Ascending aorta (tissue), 2 donors: ENCODE results near the gene TSPOAP1. TPM values are rescaled to one million over a fixed set of nuclear protein-coding genes. Genes with fewer than 3 reads are reported as not detected.

Experiments
- DNase-seq, 2 donors: peaks; one replicate each; pipeline ENCODE4 v3.0.0-alpha.2; 2019; ENCODE audit warnings: low spot score in 2 of 2
- H3K27ac ChIP-seq, 2 donors: fragments of 200-600 bp; sonication (generic); one replicate each; pipeline ENCODE4 v1.5.1; 2016 to 2017; ENCODE audit warnings: mild to moderate bottlenecking in 1 of 2
- H3K27me3 ChIP-seq: fragments of 200-600 bp; sonication (generic); one replicate; pipeline ENCODE4 v1.5.1; 2017
- H3K36me3 ChIP-seq, 2 donors: fragments of 200-600 bp; sonication (generic); one replicate each; pipeline ENCODE4 v1.5.1; 2016
- H3K4me1 ChIP-seq, 2 donors: fragments of 200-600 bp; sonication (generic); one replicate each; pipeline ENCODE4 v1.5.1; 2016 to 2017; ENCODE audit warnings: mild to moderate bottlenecking in 1 of 2
- H3K4me3 ChIP-seq, 2 donors: fragments of 200-600 bp; sonication (generic); one replicate each; pipeline ENCODE4 v1.5.1; 2016 to 2017; ENCODE audit warnings: mild to moderate bottlenecking in 1 of 2
- H3K9me3 ChIP-seq, 2 donors: fragments of 200-600 bp; sonication (generic); one replicate each; pipeline ENCODE4 v1.5.1; 2016
- intact Hi-C: fragments of 100-400 bp; cut with DNase I; formaldehyde crosslinking; loops from one replicate; pipeline ENCODE4 v1.15.1; 2023
- total RNA-seq: library from RNA; depleted of rRNA; stranded (reverse); fragments of >200 nt; gene quantifications from one replicate; pipeline ENCODE4 v1.1.0, GENCODE V29; 2016
- TF ChIP-seq, protein P1 (sequence below), 3 experiments: fragments of 200-600 bp in 2 of 3; fragments of 450-650 bp in 1 of 3; sonication (generic) in 2 of 3; IDR thresholded peaks; one replicate each; pipeline ENCODE4 v1.5.1; 2016 to 2019; ENCODE audit warnings: antibody characterized with exemption in 3 of 3, mild to moderate bottlenecking in 1 of 3, moderate library complexity in 1 of 3

Gene TSPOAP1
- total RNA-seq, 1 donor from 2014 or later = 22.4 TPM

DNA sequence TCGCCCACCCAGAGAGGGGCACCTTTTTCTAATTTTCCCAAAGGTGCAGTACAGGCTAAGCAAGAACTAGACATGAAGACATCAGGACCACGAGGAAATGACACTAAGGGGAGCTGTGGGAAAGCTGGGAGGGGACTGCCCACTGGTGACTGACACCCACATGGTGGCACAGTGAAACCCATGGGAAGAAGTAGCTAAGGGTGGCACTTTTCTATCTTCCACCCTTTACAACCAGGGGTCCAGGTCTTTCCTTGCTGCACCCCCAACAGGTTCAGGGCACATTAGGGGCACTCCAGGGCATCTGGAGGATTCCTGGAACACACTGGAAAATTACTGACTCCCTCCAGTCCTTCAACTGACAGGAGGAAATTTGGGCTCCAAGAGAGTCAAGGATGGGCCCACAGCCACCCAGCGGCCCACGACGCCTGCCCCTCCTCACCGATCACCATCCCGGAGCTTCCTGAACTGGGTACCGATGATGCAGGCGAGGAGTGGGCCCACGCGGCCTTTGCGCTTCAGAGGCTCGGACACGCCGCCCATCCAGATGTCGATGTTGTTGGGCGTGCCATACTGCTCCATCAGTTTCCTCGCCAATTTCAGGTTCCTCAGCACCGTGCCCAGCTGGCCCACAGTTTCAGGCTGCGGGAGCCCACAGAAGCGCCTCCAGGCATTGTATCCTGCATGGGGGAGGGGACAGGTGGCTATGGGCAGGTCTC, 57.2 kb downstream of the TSPOAP1 start:
- no peak overlapping the region for H3K4me3 ChIP-seq
- H3K27me3 ChIP-seq = no peaks in the 10 kb centered on the region
- no peaks in the 10 kb centered on the region for H3K4me1 ChIP-seq
- no peaks in the 10 kb centered on the region for H3K36me3 ChIP-seq
- H3K9me3 ChIP-seq = no peaks in the 10 kb centered on the region
- TF ChIP-seq, protein P1, sequence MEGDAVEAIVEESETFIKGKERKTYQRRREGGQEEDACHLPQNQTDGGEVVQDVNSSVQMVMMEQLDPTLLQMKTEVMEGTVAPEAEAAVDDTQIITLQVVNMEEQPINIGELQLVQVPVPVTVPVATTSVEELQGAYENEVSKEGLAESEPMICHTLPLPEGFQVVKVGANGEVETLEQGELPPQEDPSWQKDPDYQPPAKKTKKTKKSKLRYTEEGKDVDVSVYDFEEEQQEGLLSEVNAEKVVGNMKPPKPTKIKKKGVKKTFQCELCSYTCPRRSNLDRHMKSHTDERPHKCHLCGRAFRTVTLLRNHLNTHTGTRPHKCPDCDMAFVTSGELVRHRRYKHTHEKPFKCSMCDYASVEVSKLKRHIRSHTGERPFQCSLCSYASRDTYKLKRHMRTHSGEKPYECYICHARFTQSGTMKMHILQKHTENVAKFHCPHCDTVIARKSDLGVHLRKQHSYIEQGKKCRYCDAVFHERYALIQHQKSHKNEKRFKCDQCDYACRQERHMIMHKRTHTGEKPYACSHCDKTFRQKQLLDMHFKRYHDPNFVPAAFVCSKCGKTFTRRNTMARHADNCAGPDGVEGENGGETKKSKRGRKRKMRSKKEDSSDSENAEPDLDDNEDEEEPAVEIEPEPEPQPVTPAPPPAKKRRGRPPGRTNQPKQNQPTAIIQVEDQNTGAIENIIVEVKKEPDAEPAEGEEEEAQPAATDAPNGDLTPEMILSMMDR (IDR thresholded peaks at IDR 0.05) = no peak
- no peak for DNase-seq
- no peak overlapping the region for H3K27ac ChIP-seq
- intact Hi-C loops = no loop called here

GRCh38 chr17:58270476-58271215, 57.9 kb downstream of the TSPOAP1 start:
- no peaks in the 10 kb centered on the region for H3K36me3 ChIP-seq
- no peaks in the 10 kb centered on the region for H3K4me1 ChIP-seq
- H3K27ac ChIP-seq = no peak overlapping the region
- DNase-seq = no peak
- intact Hi-C loops = no loop called here
- TF ChIP-seq, protein P1 (IDR thresholded peaks at IDR 0.05) = no peak
- no peaks in the 10 kb centered on the region for H3K27me3 ChIP-seq
- no peak overlapping the region for H3K4me3 ChIP-seq
- H3K9me3 ChIP-seq = no peaks in the 10 kb centered on the region

DNA sequence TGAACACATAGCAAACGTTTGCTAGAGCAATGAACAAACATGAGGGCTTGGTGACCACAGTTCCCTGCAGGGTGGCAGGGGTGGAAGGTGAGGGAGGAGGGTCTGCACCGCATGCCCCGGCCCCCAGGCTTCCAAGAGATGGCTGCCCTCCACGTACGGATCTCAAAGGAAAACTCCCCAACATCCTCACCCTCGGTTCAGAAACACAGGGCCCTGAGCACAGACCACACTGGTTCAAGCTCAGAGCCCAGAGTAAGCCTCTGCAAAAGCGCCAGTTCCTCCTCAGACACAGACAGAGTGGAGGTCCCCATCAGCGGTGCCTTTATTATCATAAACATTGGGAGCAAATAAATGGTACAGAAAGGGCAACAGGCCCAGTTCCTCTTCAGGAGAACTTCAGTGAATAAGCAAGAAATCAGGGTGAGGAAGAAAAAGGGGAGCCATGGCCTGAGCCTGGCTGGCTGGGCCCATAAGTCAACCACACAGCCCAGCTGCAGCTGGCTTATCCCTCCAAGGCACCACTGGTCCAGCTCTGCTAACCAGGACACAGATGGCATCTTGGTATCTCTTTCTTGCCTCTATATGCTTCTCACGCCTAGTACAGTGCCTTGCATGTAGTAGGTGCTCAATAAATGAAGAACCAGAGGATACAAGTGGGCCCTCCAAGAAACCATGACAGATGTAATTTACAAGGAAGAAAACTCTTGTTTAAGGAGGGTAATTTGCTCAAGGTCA, 58.9 kb downstream of the TSPOAP1 start:
- DNase-seq = no peak
- Histone ChIP-seq H3K27ac (no peak overlapping the region), H3K36me3 (no peaks in the 10 kb centered on the region), H3K4me1 (no peaks in the 10 kb centered on the region), H3K9me3 (no peaks in the 10 kb centered on the region), H3K4me3 (no peak overlapping the region), H3K27me3 (no peaks in the 10 kb centered on the region)
- TF ChIP-seq, protein P1 (IDR thresholded peaks at IDR 0.05) = no peak
- intact Hi-C loops = no loop called here

DNA sequence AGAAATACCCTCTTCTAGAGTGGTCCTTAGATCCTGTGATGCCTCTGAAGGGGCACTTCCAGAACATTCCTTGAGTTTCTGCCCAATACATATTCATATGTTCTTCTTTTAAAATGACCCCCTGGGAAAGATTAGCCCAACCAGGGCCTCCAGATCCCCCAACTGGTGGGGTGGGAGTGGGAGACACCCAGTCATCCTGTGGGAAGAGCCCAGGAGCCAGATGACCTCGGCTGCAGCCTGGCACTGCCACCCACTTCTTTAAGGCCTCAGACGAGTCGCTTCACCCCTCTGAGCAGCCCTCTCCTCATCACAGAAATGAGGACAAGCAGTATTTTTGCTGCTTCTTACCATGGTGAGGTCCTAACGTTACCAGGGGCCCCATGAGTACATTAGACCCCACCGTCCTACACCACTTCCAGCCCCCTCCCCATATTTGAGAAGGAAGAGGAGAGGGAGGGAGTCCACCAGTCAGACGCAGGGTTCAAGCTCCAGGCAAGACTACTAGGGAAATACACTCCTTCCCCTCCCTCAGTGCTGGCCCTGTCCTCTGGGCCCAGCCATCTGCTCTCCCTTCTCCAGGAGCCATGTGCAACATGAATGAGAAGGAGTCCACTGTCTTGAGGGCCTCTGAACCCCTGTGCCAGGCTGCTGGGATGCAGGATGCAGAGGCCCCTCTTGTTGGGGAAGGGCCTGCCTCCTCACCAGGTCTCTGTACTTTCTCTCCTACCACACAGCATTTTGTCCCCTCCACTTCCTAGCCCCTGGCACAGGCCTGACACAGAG, 59.6 kb downstream of the TSPOAP1 start:
- DNase-seq = no peak
- Histone ChIP-seq H3K4me1 (no peaks in the 10 kb centered on the region), H3K9me3 (no peaks in the 10 kb centered on the region), H3K4me3 (no peak overlapping the region), H3K27ac (no peak overlapping the region), H3K36me3 (no peaks in the 10 kb centered on the region), H3K27me3 (no peaks in the 10 kb centered on the region)
- intact Hi-C loops = no loop called here
- TF ChIP-seq, protein P1 (IDR thresholded peaks at IDR 0.05) = no peak

GRCh38 chr17:58268326-58268725, 60.3 kb downstream of the TSPOAP1 start:
- TF ChIP-seq, protein P1 (IDR thresholded peaks at IDR 0.05) = no peak
- no peaks in the 10 kb centered on the region for H3K9me3 ChIP-seq
- H3K27ac ChIP-seq = no peak overlapping the region
- intact Hi-C loops = no loop called here
- DNase-seq = peak in 1 of 2 donors; percentile 42
- H3K36me3 ChIP-seq = no peaks in the 10 kb centered on the region
- H3K4me3 ChIP-seq = no peak overlapping the region
- H3K4me1 ChIP-seq = no peaks in the 10 kb centered on the region
- H3K27me3 ChIP-seq = no peaks in the 10 kb centered on the region
